Tibial nerve (tissue), 4 donors: ENCODE measurements around the gene GABRG3.

Source experiments
- EP300 ChIP-seq, 2 donors: sonication (generic); formaldehyde crosslinking; IDR thresholded peaks; one replicate each; pipeline ENCODE4 v1.6.1; 2017; ENCODE audit warnings: antibody characterized with exemption in 2 of 2, mild to moderate bottlenecking in 1 of 2
- POLR2A ChIP-seq, 2 donors: fragments of 450-650 bp; IDR thresholded peaks; one replicate each; pipeline ENCODE4 v1.6.1; 2017; ENCODE audit warnings: antibody characterized with exemption in 2 of 2, mild to moderate bottlenecking in 2 of 2, moderate library complexity in 2 of 2
- TF ChIP-seq, protein P1 (sequence below), 5 experiments: fragments of 200-600 bp in 3 of 5; fragments of 450-650 bp in 2 of 5; sonication (generic) in 3 of 5; IDR thresholded peaks; one replicate each; pipeline ENCODE4 v1.5.1; 2016 to 2019; ENCODE audit warnings: antibody characterized with exemption in 5 of 5, mild to moderate bottlenecking in 3 of 5, moderate library complexity in 2 of 5

DNA sequence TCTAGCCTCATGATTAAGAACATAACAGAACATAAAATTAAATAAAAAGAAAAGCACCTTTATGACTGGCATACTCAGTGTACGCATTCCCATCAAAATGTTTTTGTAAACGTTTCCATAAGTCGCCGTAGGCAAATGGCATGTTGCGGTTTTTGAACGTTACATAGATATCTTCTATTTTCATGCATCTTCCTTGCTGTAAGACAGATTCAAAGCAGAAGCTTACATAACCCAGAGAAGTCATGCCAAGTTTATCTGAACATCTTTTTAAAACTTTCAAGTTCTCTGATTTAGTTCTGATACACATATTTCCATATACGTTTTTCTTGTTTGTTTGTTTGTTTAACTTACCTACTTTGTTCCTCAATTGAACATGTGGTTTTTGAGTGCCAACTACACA, 388.6 kb downstream of the GABRG3 start:
- TF ChIP-seq, protein P1, sequence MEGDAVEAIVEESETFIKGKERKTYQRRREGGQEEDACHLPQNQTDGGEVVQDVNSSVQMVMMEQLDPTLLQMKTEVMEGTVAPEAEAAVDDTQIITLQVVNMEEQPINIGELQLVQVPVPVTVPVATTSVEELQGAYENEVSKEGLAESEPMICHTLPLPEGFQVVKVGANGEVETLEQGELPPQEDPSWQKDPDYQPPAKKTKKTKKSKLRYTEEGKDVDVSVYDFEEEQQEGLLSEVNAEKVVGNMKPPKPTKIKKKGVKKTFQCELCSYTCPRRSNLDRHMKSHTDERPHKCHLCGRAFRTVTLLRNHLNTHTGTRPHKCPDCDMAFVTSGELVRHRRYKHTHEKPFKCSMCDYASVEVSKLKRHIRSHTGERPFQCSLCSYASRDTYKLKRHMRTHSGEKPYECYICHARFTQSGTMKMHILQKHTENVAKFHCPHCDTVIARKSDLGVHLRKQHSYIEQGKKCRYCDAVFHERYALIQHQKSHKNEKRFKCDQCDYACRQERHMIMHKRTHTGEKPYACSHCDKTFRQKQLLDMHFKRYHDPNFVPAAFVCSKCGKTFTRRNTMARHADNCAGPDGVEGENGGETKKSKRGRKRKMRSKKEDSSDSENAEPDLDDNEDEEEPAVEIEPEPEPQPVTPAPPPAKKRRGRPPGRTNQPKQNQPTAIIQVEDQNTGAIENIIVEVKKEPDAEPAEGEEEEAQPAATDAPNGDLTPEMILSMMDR (IDR thresholded peaks at IDR 0.05) = no peak
- TF ChIP-seq POLR2A (IDR thresholded peaks at IDR 0.05) (no peak), EP300 (IDR thresholded peaks at IDR 0.05) (no peak)
